ENCODE measurements around the gene ARSG. TPM values are rescaled to one million over a fixed set of nuclear protein-coding genes. Genes with fewer than 3 reads are reported as not detected.
A peak's percentile ranks its signal among the peaks of the same experiment; 100 is the strongest.

The ARSG gene
- total and polyA plus RNA-seq, 9 of the 15 experiments (the other 6 are each of a cell fraction or from before 2014, with no cell fraction given): 1.0 to 5.6 (median 1.8) TPM

DNA sequence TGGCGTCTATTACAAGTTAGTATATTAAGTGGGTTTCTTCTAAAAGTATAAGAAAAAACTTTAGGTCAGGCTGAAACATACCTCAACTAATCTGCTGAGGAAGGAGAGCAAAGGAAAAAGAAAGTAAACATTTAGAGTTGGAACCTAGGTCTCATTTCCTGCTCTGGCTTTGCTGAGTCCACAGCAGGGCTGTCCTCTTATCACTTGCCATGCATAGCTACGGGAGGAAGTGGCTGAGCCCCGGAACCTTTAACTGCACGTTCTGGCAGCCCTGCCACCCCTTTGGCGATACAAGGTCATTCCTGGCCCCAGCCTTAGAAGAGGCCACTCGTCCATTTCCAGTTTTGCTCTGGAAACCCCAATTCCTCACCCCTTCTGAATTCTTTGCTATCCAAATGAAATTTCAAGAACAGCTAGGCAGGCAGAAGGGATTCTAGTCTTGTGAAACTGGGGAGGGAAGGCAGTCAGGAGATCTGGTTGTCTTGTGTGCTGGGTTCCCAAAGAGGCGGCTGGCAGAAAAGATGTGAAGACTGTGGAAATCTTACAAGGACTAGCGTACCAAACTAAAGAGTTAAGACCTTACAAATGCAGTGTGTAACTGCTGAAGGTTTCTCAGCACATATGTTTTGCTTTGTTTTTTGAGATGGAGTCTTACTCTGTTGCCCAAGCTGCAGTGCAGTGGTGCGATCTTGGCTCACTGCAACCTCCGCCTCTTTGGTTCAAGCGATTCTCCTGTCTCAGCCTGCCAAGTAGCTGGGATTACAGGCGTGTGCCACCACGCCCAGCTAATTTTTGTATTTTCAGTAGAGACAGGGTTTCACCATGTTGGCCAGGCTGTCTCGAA is 146.9 kb downstream of the ARSG start (continued):
- TF ChIP-seq, protein P1, sequence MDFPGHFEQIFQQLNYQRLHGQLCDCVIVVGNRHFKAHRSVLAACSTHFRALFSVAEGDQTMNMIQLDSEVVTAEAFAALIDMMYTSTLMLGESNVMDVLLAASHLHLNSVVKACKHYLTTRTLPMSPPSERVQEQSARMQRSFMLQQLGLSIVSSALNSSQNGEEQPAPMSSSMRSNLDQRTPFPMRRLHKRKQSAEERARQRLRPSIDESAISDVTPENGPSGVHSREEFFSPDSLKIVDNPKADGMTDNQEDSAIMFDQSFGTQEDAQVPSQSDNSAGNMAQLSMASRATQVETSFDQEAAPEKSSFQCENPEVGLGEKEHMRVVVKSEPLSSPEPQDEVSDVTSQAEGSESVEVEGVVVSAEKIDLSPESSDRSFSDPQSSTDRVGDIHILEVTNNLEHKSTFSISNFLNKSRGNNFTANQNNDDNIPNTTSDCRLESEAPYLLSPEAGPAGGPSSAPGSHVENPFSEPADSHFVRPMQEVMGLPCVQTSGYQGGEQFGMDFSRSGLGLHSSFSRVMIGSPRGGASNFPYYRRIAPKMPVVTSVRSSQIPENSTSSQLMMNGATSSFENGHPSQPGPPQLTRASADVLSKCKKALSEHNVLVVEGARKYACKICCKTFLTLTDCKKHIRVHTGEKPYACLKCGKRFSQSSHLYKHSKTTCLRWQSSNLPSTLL (IDR thresholded peaks at IDR 0.05): no peak
- TF ChIP-seq BACH1 (tag; IDR thresholded peaks at IDR 0.05) (peak; percentile 79), ARID1B (IDR thresholded peaks at IDR 0.05) (peak; percentile 77), LARP7 (IDR thresholded peaks at IDR 0.05) (no peak), DMBX1 (CRISPR knock-in tag; IDR thresholded peaks at IDR 0.05; ENCODE audit: borderline replicate concordance) (peak; percentile 74), RCOR1 (IDR thresholded peaks at IDR 0.05; ENCODE audit: borderline replicate concordance in 1 of 2, low read depth in 2 of 2, low read length in 2 of 2) (no peak), ZNF175 (CRISPR knock-in tag; IDR thresholded peaks at IDR 0.05; ENCODE audit: low read depth) (peak; percentile 85), KLF13 (tag; IDR thresholded peaks at IDR 0.05; ENCODE audit: borderline replicate concordance, low read depth) (no peak), HDAC3 (IDR thresholded peaks at IDR 0.05; ENCODE audit: borderline replicate concordance, partially characterized antibody) (no peak)
- TF ChIP-seq, protein P2, sequence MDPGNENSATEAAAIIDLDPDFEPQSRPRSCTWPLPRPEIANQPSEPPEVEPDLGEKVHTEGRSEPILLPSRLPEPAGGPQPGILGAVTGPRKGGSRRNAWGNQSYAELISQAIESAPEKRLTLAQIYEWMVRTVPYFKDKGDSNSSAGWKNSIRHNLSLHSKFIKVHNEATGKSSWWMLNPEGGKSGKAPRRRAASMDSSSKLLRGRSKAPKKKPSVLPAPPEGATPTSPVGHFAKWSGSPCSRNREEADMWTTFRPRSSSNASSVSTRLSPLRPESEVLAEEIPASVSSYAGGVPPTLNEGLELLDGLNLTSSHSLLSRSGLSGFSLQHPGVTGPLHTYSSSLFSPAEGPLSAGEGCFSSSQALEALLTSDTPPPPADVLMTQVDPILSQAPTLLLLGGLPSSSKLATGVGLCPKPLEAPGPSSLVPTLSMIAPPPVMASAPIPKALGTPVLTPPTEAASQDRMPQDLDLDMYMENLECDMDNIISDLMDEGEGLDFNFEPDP (CRISPR knock-in tag; IDR thresholded peaks at IDR 0.05): no peak
- TF ChIP-seq, protein P3, sequence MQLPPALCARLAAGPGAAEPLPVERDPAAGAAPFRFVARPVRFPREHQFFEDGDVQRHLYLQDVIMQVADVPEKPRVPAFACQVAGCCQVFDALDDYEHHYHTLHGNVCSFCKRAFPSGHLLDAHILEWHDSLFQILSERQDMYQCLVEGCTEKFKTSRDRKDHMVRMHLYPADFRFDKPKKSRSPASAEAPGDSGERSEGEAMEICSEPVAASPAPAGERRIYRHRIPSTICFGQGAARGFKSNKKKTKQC (CRISPR knock-in tag; IDR thresholded peaks at IDR 0.05): no peak
- TF ChIP-seq, protein P4, sequence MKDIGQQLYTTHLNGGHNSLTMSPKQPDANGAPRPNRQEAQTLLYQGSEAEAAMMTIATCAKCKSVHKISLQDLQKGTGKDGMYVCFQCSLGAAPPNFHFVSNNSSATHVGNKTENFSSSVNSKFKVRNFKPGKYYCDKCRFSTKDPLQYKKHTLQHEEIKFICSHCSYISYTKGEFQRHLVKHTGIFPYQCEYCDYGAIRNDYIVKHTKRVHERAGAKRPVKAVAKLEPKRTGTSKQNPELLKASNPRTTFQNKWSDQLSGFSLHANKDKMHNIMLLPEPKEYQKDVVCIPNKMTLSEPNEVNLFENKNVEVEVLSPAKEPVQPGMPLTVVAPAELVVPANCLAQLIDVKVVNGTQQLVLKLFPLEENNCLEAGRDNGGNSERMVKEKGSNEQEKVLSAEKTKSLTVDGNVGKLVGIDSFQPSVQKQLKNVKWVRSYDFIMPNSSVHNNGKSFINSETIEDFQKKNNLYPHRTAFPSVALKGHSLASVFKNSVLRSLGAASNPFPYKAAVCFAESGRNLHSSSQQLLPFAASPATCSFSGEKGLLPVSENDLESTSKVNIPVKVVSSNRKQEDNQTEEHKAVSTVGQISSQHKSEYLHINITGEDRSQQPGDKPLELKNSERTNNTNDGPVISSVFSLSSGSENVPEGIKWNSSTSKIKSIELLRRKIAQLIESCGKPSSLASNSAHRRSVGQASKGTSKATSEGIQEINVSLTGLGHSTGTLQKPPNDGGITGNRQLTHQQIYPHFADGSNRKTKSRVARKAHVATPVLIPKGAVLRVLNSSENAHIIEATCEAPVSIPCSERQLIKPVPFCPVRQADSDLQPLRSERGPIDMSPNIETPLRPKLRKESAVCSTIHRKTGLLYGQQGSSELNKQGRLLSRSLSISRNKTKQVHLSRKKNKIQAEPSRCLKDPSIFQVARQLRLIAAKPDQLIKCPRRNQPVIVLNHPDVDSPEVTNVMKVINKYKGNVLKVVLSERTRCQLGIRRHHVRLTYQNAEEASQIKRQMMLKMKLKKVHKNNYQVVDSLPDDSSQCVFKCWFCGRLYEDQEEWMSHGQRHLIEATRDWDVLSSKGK (CRISPR knock-in tag; IDR thresholded peaks at IDR 0.05): no peak
